Ectodermal cell (in vitro differentiated cells): ENCODE results near the gene KANSL1.

Source experiments
- H3K27ac ChIP-seq: 2 replicates; pipeline ENCODE4 v1.7.0; 2013; ENCODE audit warnings: mild to moderate bottlenecking, low read depth, low read length; ENCODE audit not compliant: insufficient read depth, poor library complexity, severe bottlenecking
- H3K27me3 ChIP-seq: 2 replicates; pipeline ENCODE4 v1.7.0; 2013; ENCODE audit warnings: mild to moderate bottlenecking, low read length; ENCODE audit not compliant: insufficient read depth, control insufficient read depth, poor library complexity, severe bottlenecking
- H3K36me3 ChIP-seq: one replicate; pipeline ENCODE4 v1.7.0; 2013; ENCODE audit warnings: low read length; ENCODE audit not compliant: control insufficient read depth, insufficient read depth
- H3K4me1 ChIP-seq: one replicate; pipeline ENCODE4 v1.7.0; 2013; ENCODE audit warnings: low read length; ENCODE audit not compliant: control insufficient read depth, insufficient read depth
- H3K4me3 ChIP-seq: 2 replicates; pipeline ENCODE4 v1.7.0; 2013; ENCODE audit warnings: low read depth, low read length, control low read depth; ENCODE audit not compliant: insufficient read depth
- H3K9me3 ChIP-seq: 2 replicates; pipeline ENCODE4 v1.7.0; 2013; ENCODE audit warnings: mild to moderate bottlenecking, low read length, moderate library complexity; ENCODE audit not compliant: control insufficient read depth
- WGBS, 2 experiments: methylation state at CpG; one replicate each; pipeline ENCODE4 v1.1.7; 2013; ENCODE audit warnings: missing lambda C conversion rate in 2 of 2; 5-methylcytosine and 5-hydroxymethylcytosine counted together

KANSL1 gene

GRCh38 chr17:46037722-46038255 lies 155.4 kb downstream of the KANSL1 start:
- Histone ChIP-seq H3K27ac (no peak overlapping the region), H3K4me3 (no peak overlapping the region), H3K27me3 (no peaks in the 10 kb centered on the region), H3K36me3 (peaks cover 66% of the 10 kb centered on the region), H3K9me3 (no peaks in the 10 kb centered on the region), H3K4me1 (no peaks in the 10 kb centered on the region)
- 92 to 93% methylated on average over 4 of the region's 4 CpGs for WGBS, 2 experiments

GRCh38 chr17:46036491-46036890 lies 156.7 kb downstream of the KANSL1 start:
- 91 to 94% methylated on average over 6 of the region's 6 CpGs for WGBS, 2 experiments
- no peaks in the 10 kb centered on the region for H3K9me3 ChIP-seq
- H3K27me3 ChIP-seq, result no peaks in the 10 kb centered on the region
- no peak overlapping the region for H3K4me3 ChIP-seq
- no peak overlapping the region for H3K27ac ChIP-seq
- no peaks in the 10 kb centered on the region for H3K4me1 ChIP-seq
- H3K36me3 ChIP-seq, result peaks cover 79% of the 10 kb centered on the region

DNA sequence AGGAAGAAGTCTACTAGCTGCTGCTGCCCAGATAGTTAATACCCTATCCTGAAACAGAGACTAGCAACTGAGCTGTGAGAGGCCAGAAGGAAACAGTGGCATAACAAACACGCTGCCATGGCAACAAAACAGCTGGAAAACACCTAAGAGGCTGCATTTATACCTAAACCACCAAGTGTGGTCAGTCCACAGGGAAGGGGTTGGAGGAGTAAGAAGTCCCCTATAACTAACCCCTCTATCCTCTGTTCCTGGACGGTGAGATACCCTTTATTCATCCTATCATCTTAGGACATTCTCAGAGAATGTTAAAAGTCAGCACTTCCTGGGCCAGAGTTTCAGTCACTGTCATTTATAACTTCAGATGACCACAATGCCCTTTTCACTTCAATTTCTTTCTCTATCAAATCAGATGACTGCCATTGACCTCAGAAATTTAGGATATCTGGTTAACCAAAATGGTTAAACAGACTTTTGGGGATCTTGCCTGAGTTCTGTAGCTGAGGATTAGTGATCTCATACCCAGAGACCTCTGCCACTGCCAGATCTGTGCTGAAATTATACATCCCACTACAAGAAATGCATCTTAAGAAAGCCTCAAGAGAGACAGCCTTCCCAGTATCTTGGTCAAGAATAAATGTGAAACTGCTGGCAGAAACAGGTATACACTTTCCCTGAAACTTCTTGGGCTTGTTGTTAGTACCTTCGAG lies 158.0 kb downstream of the KANSL1 start:
- Histone ChIP-seq H3K4me3 (no peak overlapping the region), H3K27me3 (no peaks in the 10 kb centered on the region), H3K27ac (no peak overlapping the region), H3K9me3 (no peaks in the 10 kb centered on the region), H3K4me1 (no peaks in the 10 kb centered on the region), H3K36me3 (peaks cover 87% of the 10 kb centered on the region)
- 94 to 96% methylated on average over 3 of the region's 3 CpGs for WGBS, 2 experiments

DNA sequence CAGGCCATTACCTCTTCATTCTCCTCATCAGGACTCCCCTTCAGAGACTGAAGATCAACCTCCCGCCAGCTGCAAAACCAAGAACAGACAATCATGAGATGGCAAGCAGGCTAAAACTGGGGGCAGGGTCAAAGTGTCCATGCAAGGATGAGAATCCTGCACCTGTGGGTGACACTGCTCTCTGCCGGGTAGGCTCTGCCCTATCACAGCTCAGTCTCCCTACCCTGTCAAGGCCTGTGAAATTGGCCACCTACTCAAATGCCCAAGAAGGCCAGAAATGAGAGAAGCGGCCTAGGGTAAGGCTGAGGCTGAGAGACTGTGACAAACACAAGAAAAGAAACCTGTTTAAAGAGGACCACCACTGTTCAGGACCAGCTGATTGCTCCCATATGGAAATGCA lies 159.8 kb downstream of the KANSL1 start:
- WGBS, 2 experiments, result 95% methylated on average over 3 of the region's 3 CpGs
- no peak overlapping the region for H3K27ac ChIP-seq
- H3K36me3 ChIP-seq, result peaks cover 73% of the 10 kb centered on the region
- H3K9me3 ChIP-seq, result no peaks in the 10 kb centered on the region
- H3K4me1 ChIP-seq, result no peaks in the 10 kb centered on the region
- no peak overlapping the region for H3K4me3 ChIP-seq
- no peaks in the 10 kb centered on the region for H3K27me3 ChIP-seq

DNA sequence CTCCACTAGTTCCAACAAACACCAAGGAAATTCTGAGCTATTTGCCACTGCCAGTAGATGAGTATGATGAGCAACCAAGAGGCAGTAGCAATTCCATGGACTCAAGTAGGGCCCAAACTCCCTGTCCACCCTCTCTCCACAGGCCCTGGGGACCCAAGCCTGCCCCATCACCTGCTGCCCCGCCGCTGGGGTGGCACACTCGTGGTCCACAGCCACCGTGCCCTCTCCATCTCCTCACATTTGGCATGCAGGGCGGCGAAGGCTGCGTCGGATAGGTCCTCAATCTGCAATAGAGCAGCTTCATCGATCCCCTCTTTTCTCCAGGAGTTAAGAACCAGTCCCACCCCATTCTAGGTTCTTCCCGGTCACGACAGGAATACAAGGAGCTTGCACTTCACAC lies 160.3 kb downstream of the KANSL1 start:
- Histone ChIP-seq H3K36me3 (peaks cover 68% of the 10 kb centered on the region), H3K4me1 (no peaks in the 10 kb centered on the region), H3K4me3 (no peak overlapping the region), H3K9me3 (no peaks in the 10 kb centered on the region), H3K27ac (no peak overlapping the region), H3K27me3 (no peaks in the 10 kb centered on the region)
- WGBS, 2 experiments, result 94 to 96% methylated on average over 11 of the region's 11 CpGs

- Histone ChIP-seq H3K4me1 (peaks cover 7% of the 10 kb centered on the region), H3K4me3 (no peak overlapping the region), H3K27ac (no peak overlapping the region), H3K9me3 (no peaks in the 10 kb centered on the region), H3K36me3 (peaks cover 59% of the 10 kb centered on the region), H3K27me3 (no peaks in the 10 kb centered on the region)
- 90% methylated on average over 8 of the region's 8 CpGs for WGBS, 2 experiments
Observed at GRCh38 chr17:46031920-46032319, 161.3 kb downstream of the KANSL1 start.

- H3K27me3 ChIP-seq, result no peaks in the 10 kb centered on the region
- peaks cover 7% of the 10 kb centered on the region for H3K4me1 ChIP-seq
- peaks cover 54% of the 10 kb centered on the region for H3K36me3 ChIP-seq
- WGBS, 2 experiments, result 95 to 96% methylated on average over 16 of the region's 16 CpGs
- no peak overlapping the region for H3K4me3 ChIP-seq
- H3K9me3 ChIP-seq, result no peaks in the 10 kb centered on the region
- H3K27ac ChIP-seq, result no peak overlapping the region
Observed at GRCh38 chr17:46031440-46031839, 161.8 kb downstream of the KANSL1 start.

DNA sequence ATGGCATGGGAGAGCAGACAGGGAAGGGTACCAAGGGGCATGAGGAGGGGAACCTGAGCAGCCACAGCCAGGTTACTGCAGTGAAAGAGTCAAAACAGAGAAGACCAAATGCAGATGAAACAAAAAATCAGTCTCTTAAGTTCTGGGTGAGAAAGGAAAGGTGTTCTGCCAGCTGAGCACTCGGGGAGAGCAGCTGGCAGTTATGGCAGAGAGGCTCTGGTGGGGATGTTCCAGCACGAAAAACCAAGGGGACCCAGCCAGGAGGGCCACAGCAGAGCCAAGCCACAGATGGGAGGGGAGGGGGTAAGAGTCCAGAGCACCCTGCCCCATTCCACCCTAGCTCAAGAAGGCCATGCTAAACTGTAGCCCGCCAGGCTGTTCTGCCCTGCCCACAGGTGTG lies 162.5 kb downstream of the KANSL1 start:
- no peaks in the 10 kb centered on the region for H3K27me3 ChIP-seq
- peaks cover 48% of the 10 kb centered on the region for H3K36me3 ChIP-seq
- peaks cover 7% of the 10 kb centered on the region for H3K4me1 ChIP-seq
- WGBS, 2 experiments, result 92 to 96% methylated on average over 3 of the region's 3 CpGs
- H3K27ac ChIP-seq, result no peak overlapping the region
- no peak overlapping the region for H3K4me3 ChIP-seq
- no peaks in the 10 kb centered on the region for H3K9me3 ChIP-seq

DNA sequence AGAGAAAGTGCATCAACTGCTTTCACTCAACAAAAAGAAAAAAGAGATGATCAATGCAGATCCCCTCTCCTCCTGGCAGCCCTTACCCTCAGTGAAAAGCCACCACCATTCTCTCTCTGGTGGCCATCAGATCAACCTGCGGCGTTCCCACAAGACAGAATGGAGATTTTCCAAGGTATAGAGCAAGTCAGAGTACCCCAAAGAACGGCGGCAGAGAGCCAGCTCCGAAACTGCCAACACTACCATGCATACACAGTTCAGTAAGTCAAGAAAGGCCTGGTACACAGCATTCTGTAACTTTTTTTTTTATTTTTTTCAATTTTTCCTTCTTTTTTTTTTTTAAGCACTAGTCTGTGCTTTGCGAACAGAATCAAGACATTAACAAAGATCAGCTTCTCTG lies 163.6 kb downstream of the KANSL1 start:
- 93 to 96% methylated on average over 6 of the region's 6 CpGs for WGBS, 2 experiments
- Histone ChIP-seq H3K36me3 (peaks cover 38% of the 10 kb centered on the region), H3K4me1 (peaks cover 12% of the 10 kb centered on the region), H3K4me3 (no peak overlapping the region), H3K27me3 (no peaks in the 10 kb centered on the region), H3K9me3 (no peaks in the 10 kb centered on the region), H3K27ac (no peak overlapping the region)

GRCh38 chr17:46028981-46029565 lies 164.2 kb downstream of the KANSL1 start:
- WGBS, 2 experiments, result 88 to 94% methylated on average over 4 of the region's 4 CpGs
- Histone ChIP-seq H3K27ac (no peak overlapping the region), H3K9me3 (no peaks in the 10 kb centered on the region), H3K36me3 (peaks cover 33% of the 10 kb centered on the region), H3K4me3 (no peak overlapping the region), H3K27me3 (no peaks in the 10 kb centered on the region), H3K4me1 (peaks cover 12% of the 10 kb centered on the region)
